OCI-LY7 (cell line): ENCODE data around the gene CATSPERD. TPM values are rescaled to one million over a fixed set of nuclear protein-coding genes. Genes with fewer than 3 reads are reported as not detected.
A peak's percentile ranks its signal among the peaks of the same experiment; 100 is the strongest.

Experiments
- BruUV-seq: library from RNA; stranded (reverse); fragments of 400-500 nt; replicated peaks from 2 replicates; lab custom pipeline; 2021; lab: Mats Ljungman, UMichigan
- CTCF ChIA-PET: fragments of 300-600 bp; sonication (Branson Sonifier 250); formaldehyde crosslinking; loops from one replicate; lab custom pipeline; 2022; ENCODE audit warnings: antibody characterized with exemption; ENCODE audit not compliant: unreplicated experiment; lab: Charles Lee
- POLR2A ChIA-PET: fragments of 300-600 bp; sonication (Branson Sonifier 250); formaldehyde crosslinking; loops from one replicate; lab custom pipeline; 2022; ENCODE audit warnings: antibody characterized with exemption; lab: Charles Lee
- DNase-seq: peaks from one replicate; pipeline ENCODE4 v3.0.0-alpha.2; 2015; ENCODE audit warnings: low spot score
- H2AFZ ChIP-seq: fragments of 200-600 bp; sonication (generic), shearing (Covaris generic); 2 replicates; pipeline ENCODE4 v1.6.1; 2014; ENCODE audit warnings: mild to moderate bottlenecking, antibody characterized with exemption, low read length, moderate library complexity
- H3K27ac ChIP-seq: fragments of 200-600 bp; sonication (generic); 2 replicates; pipeline ENCODE4 v1.5.1; 2014; ENCODE audit warnings: mixed run types, low read depth, mild to moderate bottlenecking, moderate library complexity, low read length, inconsistent platforms; ENCODE audit not compliant: poor library complexity, severe bottlenecking
- H3K36me3 ChIP-seq: fragments of 200-600 bp; sonication (generic); 2 replicates; pipeline ENCODE4 v1.6.1; 2014; ENCODE audit warnings: mild to moderate bottlenecking, antibody characterized with exemption, low read length, moderate library complexity, mixed read lengths; ENCODE audit not compliant: insufficient read depth
- H3K4me1 ChIP-seq: fragments of 200-600 bp; sonication (generic); 2 replicates; pipeline ENCODE4 v1.5.1; 2014; ENCODE audit warnings: mild to moderate bottlenecking, low read length; ENCODE audit not compliant: insufficient read depth, poor library complexity, severe bottlenecking
- H3K4me2 ChIP-seq: fragments of 200-600 bp; sonication (generic); 2 replicates; pipeline ENCODE4 v1.6.1; 2014; ENCODE audit warnings: mild to moderate bottlenecking, low read length
- H3K4me3 ChIP-seq: fragments of 200-600 bp; sonication (generic); 2 replicates; pipeline ENCODE4 v1.5.1; 2014; ENCODE audit warnings: mild to moderate bottlenecking, low read depth, low read length; ENCODE audit not compliant: poor library complexity, severe bottlenecking
- H3K79me2 ChIP-seq: fragments of 200-600 bp; sonication (generic); 2 replicates; pipeline ENCODE4 v1.6.1; 2016; ENCODE audit warnings: low read depth, mild to moderate bottlenecking, low read length, moderate library complexity, mixed read lengths; ENCODE audit not compliant: insufficient read depth
- H3K9me2 ChIP-seq: fragments of 200-600 bp; sonication (generic); 2 replicates; pipeline ENCODE4 v1.6.1; 2016; ENCODE audit warnings: mild to moderate bottlenecking, low read length, mixed read lengths; ENCODE audit not compliant: insufficient read depth
- H3K9me3 ChIP-seq: fragments of 200-600 bp; sonication (generic); 2 replicates; pipeline ENCODE4 v1.6.1; 2014; ENCODE audit warnings: mild to moderate bottlenecking, mixed run types, low read length, mixed read lengths
- H4K20me1 ChIP-seq: fragments of 200-600 bp; sonication (generic); 2 replicates; pipeline ENCODE4 v1.6.1; 2014; ENCODE audit warnings: mild to moderate bottlenecking, antibody characterized with exemption, low read length, moderate library complexity, mixed read lengths; ENCODE audit not compliant: insufficient read depth
- CTCF ChIP-seq: fragments of 200-600 bp; sonication (generic); conservative IDR thresholded peaks from 2 replicates; pipeline ENCODE4 v1.5.1; 2014; ENCODE audit warnings: mild to moderate bottlenecking, antibody characterized with exemption, low read length, moderate library complexity, mixed read lengths
- EZH2phosphoT487 ChIP-seq: fragments of 200-600 bp; sonication (generic); IDR thresholded peaks from 2 replicates; pipeline ENCODE4 v1.6.1; 2018; ENCODE audit warnings: low read depth, borderline replicate concordance, mild to moderate bottlenecking, mixed run types, antibody characterized with exemption, low read length, moderate library complexity, mixed read lengths
- intact Hi-C: fragments of 100-400 bp; cut with micrococcal nuclease; formaldehyde crosslinking; loops from one replicate; pipeline ENCODE4 v1.10.0; 2022; ENCODE audit not compliant: unreplicated experiment
- total RNA-seq, 2 experiments: library from RNA; depleted of rRNA in 1 of 2; stranded (reverse); fragments of >200 nt in 1 of 2; shearing (Covaris generic) in 1 of 2; gene quantifications; 2 replicates each; pipeline ENCODE4 v1.2.3, GENCODE V29; 2014 to 2022

Gene CATSPERD
- total RNA-seq, 2 experiments from 2014 or later: not detected

DNA sequence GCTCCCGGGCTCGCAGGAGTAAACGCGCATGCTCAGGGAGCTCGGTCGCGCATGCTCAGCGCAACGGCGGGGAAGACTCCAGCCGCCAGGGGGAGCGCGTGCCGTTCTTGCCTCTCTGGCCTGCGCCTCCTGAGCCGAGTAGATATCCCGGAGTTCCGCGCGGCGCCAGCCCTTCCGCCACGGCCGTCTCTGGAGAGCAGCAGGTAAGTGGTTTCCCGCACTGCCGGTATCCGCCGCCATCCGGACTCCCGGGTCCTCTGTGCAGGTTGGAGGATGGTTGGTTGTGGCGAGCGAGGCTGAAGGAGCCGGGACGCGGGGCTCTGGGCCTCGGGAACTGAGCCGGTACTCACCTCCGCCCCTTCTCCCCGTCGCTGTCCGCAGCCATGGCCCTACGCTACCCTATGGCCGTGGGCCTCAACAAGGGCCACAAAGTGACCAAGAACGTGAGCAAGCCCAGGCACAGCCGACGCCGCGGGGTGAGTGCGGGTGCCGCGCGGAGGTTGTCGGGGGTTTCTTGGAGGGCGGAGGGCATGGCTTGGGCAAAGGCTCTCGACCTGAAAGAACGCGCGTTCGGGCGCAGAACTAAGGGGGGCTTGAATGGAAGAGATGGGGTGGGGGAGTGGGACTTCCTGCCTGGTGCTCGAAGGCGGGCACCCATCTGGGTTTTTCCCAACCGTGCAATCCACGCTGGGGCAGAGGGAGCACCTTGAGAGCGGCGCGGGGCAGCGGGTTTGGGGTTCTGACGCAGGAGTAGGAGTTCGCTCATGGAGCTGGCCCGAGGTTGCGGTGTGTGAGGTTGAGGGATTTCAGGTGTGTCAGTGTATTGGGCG lies 30.1 kb upstream of the CATSPERD start, which contains the start of gene RPL36:
Gene RPL36 (plus strand): TSS at position 171 of the 830 bp plus-strand sequence. CDS start 213 bp downstream, at position 384.
- ChIA-PET POLR2A (interaction anchor here (1.0 to 1.5 kb wide), 3 partner anchors 15 to 68 kb away, joined by 4 to 6 read pairs (median 4); partner anchors contain the start of gene SAFB2), CTCF (no interaction called here)
- Histone ChIP-seq H3K36me3 (peaks cover 52% of the 10 kb centered on the region), H3K79me2 (peaks cover 37% of the 10 kb centered on the region), H3K4me3 (peak within 1 kb of the TSS; percentile 88), H3K9me3 (no peaks in the 10 kb centered on the region), H3K4me1 (peaks cover 18% of the 10 kb centered on the region), H2AFZ (no peak within 1 kb of the TSS), H3K27ac (peak within 1 kb of the TSS; percentile 73), H3K4me2 (peak within 1 kb of the TSS; percentile 83), H4K20me1 (0 out of 2 replicates have a peak, but pooled peaks cover 6% of the 10 kb centered on the region), H3K9me2 (no peaks in the 10 kb centered on the region)
- DNase-seq: peak; percentile 97
- intact Hi-C loops: loop anchor here (2.0 kb wide), 2 partner anchors 68 to 100 kb away; partner anchors contain the start of genes DUS3L, SAFB and SAFB2
- TF ChIP-seq CTCF: peak; percentile 85
- TF ChIP-seq EZH2phosphoT487: no peak
- BruUV-seq: no TSS peak

GRCh38 chr19:5690955-5691821 lies 29.2 kb upstream of the CATSPERD start:
- ChIA-PET POLR2A (interaction anchor here (0.6 kb wide), 1 partner anchor 101 kb away, joined by 3 read pairs; no protein-coding TSS in a partner anchor), CTCF (no interaction called here)
- peaks cover 13% of the 10 kb centered on the region for H3K4me1 ChIP-seq
- H3K79me2 ChIP-seq: peaks cover 37% of the 10 kb centered on the region
- H3K9me2 ChIP-seq: no peaks in the 10 kb centered on the region
- DNase-seq: peak; percentile 54
- intact Hi-C loops: loop anchor here (1.0 to 2.0 kb wide), 3 partner anchors 29 to 100 kb away; partner anchors contain the start of genes CATSPERD, DUS3L, LONP1 and SAFB
- peak overlapping the region; percentile 88 for H3K4me3 ChIP-seq
- H4K20me1 ChIP-seq: 0 out of 2 replicates have a peak, but pooled peaks cover 6% of the 10 kb centered on the region
- H3K36me3 ChIP-seq: peaks cover 60% of the 10 kb centered on the region
- no peak overlapping the region for H2AFZ ChIP-seq
- TSS peak; percentile 87 for BruUV-seq
- peak overlapping the region; percentile 73 for H3K27ac ChIP-seq
- no peaks in the 10 kb centered on the region for H3K9me3 ChIP-seq
- peak overlapping the region; percentile 83 for H3K4me2 ChIP-seq
- TF ChIP-seq CTCF (no peak), EZH2phosphoT487 (no peak)
